Measurements from ENCODE around the gene DYNLL2.
A peak's percentile ranks its signal among the peaks of the same experiment; 100 is the strongest.
"Not testable (repeated sequence)": the region's sequence is repeated elsewhere in the genome, so short reads cannot be mapped to it uniquely, and the experiment has no call there.

DYNLL2 gene

DNA sequence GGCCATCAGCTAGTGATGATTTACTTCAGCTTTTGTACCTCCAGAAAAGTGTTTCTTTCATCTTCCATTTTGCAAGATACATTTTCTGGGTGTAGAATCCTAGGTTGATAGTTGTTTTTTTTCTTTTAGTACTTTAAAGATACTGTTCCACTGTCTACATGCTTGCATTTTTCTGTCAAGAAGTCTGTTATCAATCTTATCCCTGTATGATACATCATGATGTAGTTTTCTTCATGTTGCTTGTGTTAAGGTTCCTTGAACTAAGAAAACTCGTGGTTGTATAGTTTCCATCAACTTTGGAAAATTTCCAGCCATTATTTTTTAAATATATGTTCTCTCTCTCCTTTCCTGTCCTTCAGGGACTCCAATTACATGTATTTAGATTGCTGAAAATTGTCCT, 24.1 kb downstream of the DYNLL2 start:
- DNase-seq, result no peak

DNA sequence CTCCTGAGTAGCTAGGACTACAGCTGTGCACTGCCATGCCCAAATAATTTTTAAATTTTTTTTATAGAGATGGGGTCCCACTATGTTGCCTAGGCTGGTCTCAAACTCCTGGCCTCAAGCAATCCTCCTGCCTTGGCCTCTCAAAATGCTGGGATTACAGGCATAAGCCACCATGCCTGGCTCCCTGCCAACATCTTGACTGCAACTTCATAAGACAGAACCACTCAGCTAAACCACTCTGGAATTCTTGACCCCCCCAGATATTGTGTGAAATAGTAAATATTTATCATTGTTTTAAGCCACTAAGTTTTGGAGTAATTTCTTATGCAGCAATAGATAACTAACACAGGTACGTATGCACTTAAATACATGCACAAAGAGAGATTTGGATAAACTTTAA, 26.0 kb downstream of the DYNLL2 start:
- DNase-seq, result no peak

DNA sequence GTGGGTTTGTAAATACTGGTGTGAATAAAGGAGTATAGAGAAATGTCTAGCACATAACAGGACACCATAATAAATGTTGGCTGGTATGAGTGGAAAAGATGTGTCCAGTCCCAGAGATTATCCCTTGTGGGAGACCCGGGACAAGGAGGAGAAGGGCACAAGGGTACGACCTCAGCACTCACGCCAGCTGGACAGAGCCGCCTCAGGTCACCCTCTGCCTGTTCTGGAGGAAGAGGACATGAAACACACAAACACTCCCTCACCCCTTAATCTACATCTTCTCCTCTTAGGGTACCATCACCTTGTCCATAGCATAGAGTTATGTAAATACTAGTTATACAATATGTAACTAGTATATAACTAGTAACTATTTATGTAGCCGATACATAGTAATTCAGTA, 26.8 kb downstream of the DYNLL2 start:
- no peak for DNase-seq

DNA sequence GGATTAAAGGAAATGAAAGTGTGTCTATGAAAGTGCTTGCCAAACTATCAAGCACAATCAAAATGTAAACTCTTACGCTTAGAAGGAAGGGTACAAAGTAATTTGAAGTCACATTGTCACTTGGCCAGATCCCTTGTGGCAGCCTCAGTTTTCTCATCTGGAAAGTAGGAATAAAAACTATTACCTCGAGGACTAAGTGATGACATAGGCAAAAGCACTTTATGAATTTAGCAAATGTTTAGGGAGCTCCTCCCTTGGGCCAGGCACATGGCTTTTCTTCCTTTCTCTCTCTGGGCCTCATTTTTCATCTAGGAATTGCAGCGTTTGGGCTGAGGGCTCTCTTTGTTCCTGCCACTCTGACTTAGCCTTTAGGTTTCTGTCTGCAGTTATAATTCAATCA, 28.5 kb downstream of the DYNLL2 start:
- no peak for DNase-seq

DNA sequence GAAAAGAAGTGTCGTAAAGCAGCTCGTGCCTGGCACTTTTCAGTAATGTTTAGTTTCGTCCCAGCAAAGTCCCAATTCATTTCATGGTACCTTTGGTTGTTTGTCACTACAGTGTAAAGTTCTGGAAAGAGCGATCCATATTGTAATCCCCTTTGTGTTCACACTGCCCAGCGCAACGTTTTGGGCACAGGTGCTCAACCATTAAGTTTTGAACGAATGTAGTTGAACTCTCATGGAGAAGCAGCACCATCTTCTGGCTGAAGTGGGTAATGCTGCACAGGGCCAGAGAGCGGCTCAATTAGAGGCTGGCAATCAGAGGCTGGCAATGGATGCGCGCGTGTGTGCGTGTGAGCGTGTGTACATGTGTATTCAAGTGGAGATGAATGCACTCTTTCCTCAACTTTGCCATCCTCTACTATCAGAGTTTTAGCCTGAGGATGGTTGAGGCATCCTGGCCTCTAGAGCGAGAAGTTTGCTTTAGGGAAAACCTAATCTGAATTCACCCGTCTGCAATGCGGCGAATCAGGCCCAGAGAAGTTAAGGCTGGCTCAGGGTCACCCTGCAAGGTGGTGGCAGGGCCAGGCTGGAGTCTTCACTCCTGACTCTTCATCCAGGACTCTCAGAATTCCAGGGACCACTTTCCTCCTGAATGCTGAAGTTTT, 29.9 kb downstream of the DYNLL2 start:
- DNase-seq, result peak; percentile 36 to 88

DNA sequence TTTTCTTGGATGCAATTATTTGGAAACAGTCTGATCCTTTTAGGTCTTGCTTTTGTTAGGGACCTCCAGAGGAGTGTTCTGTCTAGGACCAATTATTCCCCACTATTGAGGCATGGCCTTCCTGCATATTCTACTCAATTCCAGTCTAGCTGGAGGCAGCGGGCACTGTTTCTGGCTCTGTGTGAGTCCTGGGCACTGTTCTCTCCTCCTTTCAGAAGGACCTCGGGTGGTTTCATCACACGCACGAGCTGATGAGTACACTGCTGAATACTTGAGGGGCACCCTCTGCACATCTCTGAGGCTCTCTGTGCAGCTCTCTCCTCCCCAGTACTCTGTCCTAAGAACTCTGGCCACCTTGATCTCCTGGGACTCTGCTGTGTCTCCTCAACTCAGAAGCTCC, 30.7 kb downstream of the DYNLL2 start:
- DNase-seq, result no peak

DNA sequence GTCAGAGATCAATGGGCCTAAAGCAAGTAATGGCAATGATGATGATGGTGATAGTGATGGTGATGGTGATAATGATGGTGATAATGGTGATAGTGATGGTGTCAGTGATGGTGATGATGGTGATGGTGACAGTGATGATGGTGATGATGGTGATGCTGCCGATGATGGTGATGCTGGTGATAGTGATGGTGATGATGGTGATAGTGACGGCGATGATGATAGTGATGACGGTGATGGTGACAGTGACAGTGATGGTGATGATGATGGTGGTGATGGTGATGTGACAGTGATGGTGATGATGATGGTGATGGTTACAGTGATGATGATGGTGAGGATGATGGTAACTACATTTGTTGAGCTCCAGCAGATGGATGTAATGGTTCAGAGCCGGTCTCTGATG, 34.2 kb downstream of the DYNLL2 start:
- DNase-seq, result no peak

DNA sequence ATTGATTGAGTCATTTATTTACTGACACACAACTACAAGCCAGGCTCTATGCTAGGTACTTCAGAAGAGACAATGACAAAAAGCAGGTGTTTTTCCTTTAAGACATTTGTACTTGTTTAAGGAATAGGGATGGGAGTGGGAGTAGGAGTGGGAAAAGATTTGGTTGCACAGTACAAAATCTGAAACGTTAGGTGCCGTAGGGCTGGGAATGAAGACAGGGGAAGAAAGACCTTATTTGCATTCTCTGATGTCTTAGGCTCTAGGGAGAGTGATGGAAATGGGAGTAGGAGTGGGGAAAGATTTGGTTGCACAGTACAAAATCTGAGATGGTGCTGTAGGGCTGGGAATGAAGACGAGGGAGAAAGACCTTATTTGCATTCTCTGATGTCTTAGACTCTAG, 36.3 kb downstream of the DYNLL2 start:
- DNase-seq, result no peak

DNA sequence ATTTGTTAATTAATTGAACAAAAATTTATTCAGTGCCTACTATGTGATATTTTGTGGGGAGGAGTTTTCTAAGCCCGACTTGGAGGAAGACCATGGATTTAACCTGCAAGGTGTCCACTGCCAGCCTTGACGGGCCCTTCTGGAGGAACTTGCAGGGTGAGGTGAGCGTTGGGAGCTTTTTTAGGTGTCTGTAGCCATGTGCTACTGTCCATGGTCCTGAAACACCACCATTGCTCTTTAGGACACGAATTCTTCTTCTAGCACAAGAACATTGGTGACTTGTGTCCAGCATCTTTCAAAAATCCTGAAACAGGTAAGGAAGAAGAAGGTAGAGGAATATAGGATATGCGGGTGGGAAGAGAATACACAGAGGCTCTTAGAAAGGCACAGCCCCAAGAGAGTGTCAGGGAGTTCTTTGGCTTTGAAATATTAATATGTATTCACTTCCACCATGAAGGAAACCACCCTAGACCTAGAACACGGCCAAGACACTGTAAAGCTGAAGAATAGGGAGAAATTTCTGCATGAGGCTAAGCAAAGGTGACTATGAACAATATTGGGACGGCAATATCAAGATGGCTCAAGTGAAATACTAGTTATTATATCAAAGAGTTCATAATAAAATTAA, 37.1 kb downstream of the DYNLL2 start:
- DNase-seq, result no peak

DNA sequence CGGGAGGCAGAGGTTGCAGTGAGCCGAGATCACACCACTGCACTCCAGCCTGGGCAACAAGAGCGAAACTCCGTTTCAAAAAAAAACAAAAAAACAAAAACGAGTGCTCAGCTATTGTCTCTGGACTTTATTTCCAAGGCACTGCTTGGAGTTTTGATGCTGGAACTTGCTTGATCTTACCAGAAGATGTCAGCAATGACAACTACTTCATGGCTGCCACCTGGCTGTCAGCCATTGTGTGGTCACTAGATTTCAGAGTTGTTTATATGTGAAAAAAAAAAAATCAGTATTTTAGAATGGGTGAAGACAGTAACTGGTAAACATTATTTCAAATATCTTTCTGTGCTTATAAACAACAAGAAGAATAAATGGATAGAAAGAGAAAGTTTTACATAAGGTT, 38.7 kb downstream of the DYNLL2 start:
- no peak for DNase-seq

DNA sequence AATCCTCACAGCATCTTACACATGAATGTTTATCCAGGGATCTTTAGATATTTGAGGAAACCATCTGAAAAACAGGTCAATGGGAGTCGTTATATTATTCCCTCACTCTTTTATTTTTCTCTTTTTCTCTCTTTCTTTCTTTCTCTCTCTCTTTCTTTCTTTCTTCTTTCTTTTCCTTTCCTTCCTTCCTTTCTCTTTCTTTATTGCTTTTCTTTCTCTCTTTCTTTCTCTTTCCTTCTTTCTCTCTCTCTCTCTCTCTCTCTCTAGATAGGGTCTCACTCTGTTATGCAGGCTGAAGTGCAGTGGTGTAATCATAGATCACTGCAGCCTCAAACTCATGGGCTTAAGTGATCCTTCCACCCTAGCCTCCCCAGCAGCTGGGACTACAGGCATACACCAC, 44.6 kb downstream of the DYNLL2 start:
- no peak for DNase-seq

DNA sequence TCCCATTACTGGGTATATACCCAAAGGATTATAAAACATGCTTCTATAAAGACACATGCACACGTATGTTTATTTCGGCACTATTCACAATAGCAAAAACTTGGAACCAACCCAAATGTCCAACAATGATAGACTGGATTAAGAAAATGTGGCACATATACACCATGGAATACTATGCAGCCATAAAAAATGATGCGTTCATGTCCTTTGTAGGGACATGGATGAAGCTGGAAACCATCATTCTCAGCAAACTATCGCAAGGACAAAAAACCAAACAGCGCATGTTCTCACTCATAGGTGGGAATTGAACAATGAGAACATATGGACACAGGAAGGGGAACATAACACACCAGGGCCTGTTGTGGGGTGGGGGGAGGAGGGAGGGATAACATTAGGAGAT, 49.5 kb downstream of the DYNLL2 start:
- DNase-seq, result not testable (repeated sequence)

DNA sequence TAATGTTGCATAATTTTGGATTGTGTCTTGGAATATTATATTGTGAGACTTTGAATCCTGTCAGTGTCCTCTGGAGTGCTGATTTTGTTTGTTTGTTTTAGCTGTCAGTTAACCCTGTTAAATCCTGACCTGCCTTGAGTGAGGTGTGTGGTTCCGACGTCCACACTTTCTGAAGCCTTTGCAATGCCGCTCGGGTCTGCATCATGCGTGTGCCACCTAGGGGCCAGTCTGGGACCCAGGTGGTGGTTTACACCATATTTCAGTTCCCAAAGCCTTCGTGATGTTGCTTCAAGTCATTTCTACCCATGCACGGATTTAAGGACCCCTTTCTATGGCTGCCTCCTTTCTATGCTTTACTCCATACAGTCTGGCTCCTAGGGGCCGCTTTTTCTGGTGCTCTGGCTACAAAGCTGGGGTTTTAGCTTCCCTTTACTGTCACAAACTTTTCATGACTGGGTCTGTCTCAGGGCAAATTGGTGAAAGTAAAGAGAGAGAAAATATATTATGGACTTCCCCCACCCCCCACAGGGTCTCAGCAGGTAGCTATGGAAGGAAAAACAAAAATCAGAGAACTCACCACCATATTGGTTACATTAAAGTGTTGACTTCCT, 53.6 kb downstream of the DYNLL2 start:
- no peak for DNase-seq

DNA sequence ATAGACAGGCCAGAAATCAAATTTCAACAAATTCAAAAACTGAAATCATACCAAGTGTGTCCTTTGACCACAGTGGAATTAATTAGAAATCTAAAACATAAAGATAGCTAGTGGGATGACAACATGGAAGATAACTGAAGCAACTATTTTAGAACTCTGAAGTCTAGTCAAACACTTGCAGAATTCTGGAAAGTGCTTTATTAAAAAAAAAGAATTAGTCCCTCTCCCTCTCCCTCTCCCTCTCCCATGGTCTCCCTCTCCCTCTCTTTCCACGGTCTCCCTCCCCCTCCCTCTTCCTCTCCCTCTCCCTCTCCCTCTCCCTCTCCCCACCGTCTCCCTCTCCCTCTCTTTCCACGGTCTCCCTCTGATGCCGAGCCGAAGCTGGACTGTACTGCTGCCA, 58.3 kb downstream of the DYNLL2 start:
- DNase-seq, result no peak

DNA sequence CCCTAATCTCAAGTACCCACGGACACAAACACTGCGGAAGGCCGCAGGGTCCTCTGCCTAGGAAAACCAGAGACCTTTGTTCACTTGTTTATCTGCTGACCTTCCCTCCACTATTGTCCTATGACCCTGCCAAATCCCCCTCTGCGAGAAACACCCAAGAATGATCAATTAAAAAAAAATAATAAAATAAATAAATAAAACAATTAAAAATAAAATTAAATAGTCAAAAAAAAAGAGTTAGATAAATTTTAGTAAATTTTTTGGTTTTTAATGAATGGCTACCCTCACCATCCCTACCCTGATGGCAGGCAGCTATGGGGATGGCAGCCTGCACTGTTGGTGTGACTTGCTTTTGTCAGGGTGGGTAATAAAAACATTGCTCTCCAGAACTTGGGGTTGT, 60.1 kb downstream of the DYNLL2 start:
- not testable (repeated sequence) for DNase-seq

DNA sequence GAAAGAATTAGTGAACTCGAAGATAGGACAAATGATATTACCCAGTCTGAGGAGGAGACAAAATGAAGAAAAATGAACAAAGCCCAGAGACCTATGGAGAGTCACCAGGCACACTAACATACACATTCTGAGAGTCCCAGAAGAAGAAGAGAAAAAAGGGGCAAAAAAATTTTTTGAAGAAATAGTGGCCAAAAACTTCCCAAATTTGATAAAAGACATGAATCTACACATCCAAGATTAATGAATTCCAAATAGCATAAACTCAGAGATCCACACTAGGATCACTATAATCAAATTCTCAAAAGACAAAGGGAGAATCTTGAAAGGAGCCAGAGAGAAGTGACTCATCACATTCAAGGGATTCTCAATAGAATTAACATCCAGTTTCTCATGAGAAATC, 61.6 kb downstream of the DYNLL2 start:
- no peak for DNase-seq

Data from NCI-H187 (cell line).